ENCODE measurements around the gene SELPLG. TPM values are rescaled to one million over a fixed set of nuclear protein-coding genes. Genes with fewer than 3 reads are reported as not detected.

SELPLG gene
- 2.0 TPM for polyA plus RNA-seq (2013, experiment 1 of 2)
- 2.2 TPM for polyA plus RNA-seq (2013, experiment 2 of 2)

GRCh38 chr12:108633534-108634248, at the start of gene SELPLG:
SELPLG (minus strand) TSS chr12:108633894; CDS start chr12:108624307, 9,587 bp downstream.
- H2BK12ac ChIP-seq (ENCODE audit: low read length in 2 of 2): peak within 1 kb of the TSS; percentile 59 to 91
- peak within 1 kb of the TSS; percentile 51 for H2BK120ac ChIP-seq (ENCODE audit: low read depth, low read length)
- H3K36me3 ChIP-seq (ENCODE audit: control insufficient read depth in 1 of 2, insufficient read depth in 2 of 2, low read depth in 1 of 2, low read length in 2 of 2): peaks cover 0 to 3% of the 10 kb centered on the region in 2 experiments

GRCh38 chr12:108681317-108681716, 47.6 kb upstream of the SELPLG start:
- Histone ChIP-seq H3K4me1 (ENCODE audit: control insufficient read depth, insufficient read depth, low read depth, low read length) (peaks cover 4% of the 10 kb centered on the region), H3K9ac (ENCODE audit: low read length) (no peak overlapping the region), H3K4me3 (ENCODE audit: insufficient read depth in 1 of 2, low read depth in 1 of 2, low read length in 2 of 2) (no peak overlapping the region), H3K4ac (ENCODE audit: low read depth in 1 of 2, low read length in 2 of 2) (no peak overlapping the region), H2BK12ac (ENCODE audit: low read length in 2 of 2) (no peak overlapping the region), H3K9me3 (ENCODE audit: control insufficient read depth, low read length) (no peaks in the 10 kb centered on the region), H2BK120ac (ENCODE audit: low read depth, low read length) (no peak overlapping the region), H3K14ac (ENCODE audit: low read length in 2 of 2) (no peak overlapping the region), H4K91ac (ENCODE audit: low read length) (no peak overlapping the region), H2AFZ (ENCODE audit: low read depth, low read length) (no peak overlapping the region), H3K4me2 (ENCODE audit: low read length, poor library complexity, severe bottlenecking) (no peak overlapping the region), H3K79me1 (replicated peaks; ENCODE audit: low read length, poor library complexity, severe bottlenecking) (no peaks in the 10 kb centered on the region), H3K27ac (ENCODE audit: low read length, poor library complexity, severe bottlenecking) (no peak overlapping the region), H2BK15ac (ENCODE audit: low read depth, poor library complexity, severe bottlenecking) (no peak overlapping the region), H4K8ac (ENCODE audit: low read length) (no peak overlapping the region), H2BK5ac (ENCODE audit: low read depth, low read length, poor library complexity, severe bottlenecking) (no peak overlapping the region), H3K18ac (ENCODE audit: low read depth in 1 of 2, low read length in 2 of 2) (no peak overlapping the region), H2AK5ac (ENCODE audit: low read length, severe bottlenecking) (no peak overlapping the region), H3K27me3 (ENCODE audit: control insufficient read depth in 1 of 2, insufficient read depth in 1 of 2, low read length in 2 of 2) (no peaks in the 10 kb centered on the region), H3K23ac (ENCODE audit: low read length in 2 of 2) (no peak overlapping the region), H3K36me3 (ENCODE audit: control insufficient read depth in 1 of 2, insufficient read depth in 2 of 2, low read depth in 1 of 2, low read length in 2 of 2) (peaks cover 9 to 24% of the 10 kb centered on the region in 2 experiments)
- WGBS: no CpG with 5 or more reads among the region's 1 CpG
- no peak for DNase-seq

More at GRCh38 chr12:108633534-108634248, at the start of gene SELPLG:
- Histone ChIP-seq H3K14ac (ENCODE audit: low read length in 2 of 2) (peak within 1 kb of the TSS in 1 of 2 experiments; percentile 61), H3K4me2 (ENCODE audit: low read length, poor library complexity, severe bottlenecking) (no peak within 1 kb of the TSS), H3K9me3 (ENCODE audit: control insufficient read depth, low read length) (no peaks in the 10 kb centered on the region), H3K4me1 (ENCODE audit: control insufficient read depth, insufficient read depth, low read depth, low read length) (peaks cover 56% of the 10 kb centered on the region), H2AFZ (ENCODE audit: low read depth, low read length) (no peak within 1 kb of the TSS), H4K91ac (ENCODE audit: low read length) (peak within 1 kb of the TSS; percentile 90), H3K4me3 (ENCODE audit: insufficient read depth in 1 of 2, low read depth in 1 of 2, low read length in 2 of 2) (no peak within 1 kb of the TSS), H3K23ac (ENCODE audit: low read length in 2 of 2) (no peak within 1 kb of the TSS), H3K4ac (ENCODE audit: low read depth in 1 of 2, low read length in 2 of 2) (peak within 1 kb of the TSS in 1 of 2 experiments; percentile 79), H3K9ac (ENCODE audit: low read length) (peak within 1 kb of the TSS; percentile 31), H2BK5ac (ENCODE audit: low read depth, low read length, poor library complexity, severe bottlenecking) (no peak within 1 kb of the TSS), H4K8ac (ENCODE audit: low read length) (peak within 1 kb of the TSS; percentile 61), H3K27me3 (ENCODE audit: control insufficient read depth in 1 of 2, insufficient read depth in 1 of 2, low read length in 2 of 2) (no peaks in the 10 kb centered on the region), H3K79me1 (replicated peaks; ENCODE audit: low read length, poor library complexity, severe bottlenecking) (no peaks in the 10 kb centered on the region), H3K18ac (ENCODE audit: low read depth in 1 of 2, low read length in 2 of 2) (peak within 1 kb of the TSS; percentile 72 to 88), H2BK15ac (ENCODE audit: low read depth, poor library complexity, severe bottlenecking) (peak within 1 kb of the TSS; percentile 77), H2AK5ac (ENCODE audit: low read length, severe bottlenecking) (peak within 1 kb of the TSS; percentile 23), H3K27ac (ENCODE audit: low read length, poor library complexity, severe bottlenecking) (no peak within 1 kb of the TSS)
- WGBS: 91% methylated on average over 14 of the region's 14 CpGs
- DNase-seq: no peak

- H3K14ac ChIP-seq (ENCODE audit: low read length in 2 of 2): no peak overlapping the region
- H2AK5ac ChIP-seq (ENCODE audit: low read length, severe bottlenecking): no peak overlapping the region
- no peak overlapping the region for H3K23ac ChIP-seq (ENCODE audit: low read length in 2 of 2)
- H3K4me2 ChIP-seq (ENCODE audit: low read length, poor library complexity, severe bottlenecking): no peak overlapping the region
- no peak overlapping the region for H3K4me3 ChIP-seq (ENCODE audit: insufficient read depth in 1 of 2, low read depth in 1 of 2, low read length in 2 of 2)
- 100% methylated on average over 1 of the region's 1 CpG for WGBS
- H4K91ac ChIP-seq (ENCODE audit: low read length): no peak overlapping the region
- DNase-seq: no peak
- no peak overlapping the region for H2BK120ac ChIP-seq (ENCODE audit: low read depth, low read length)
- no peak overlapping the region for H2BK15ac ChIP-seq (ENCODE audit: low read depth, poor library complexity, severe bottlenecking)
- H2BK12ac ChIP-seq (ENCODE audit: low read length in 2 of 2): no peak overlapping the region
- no peaks in the 10 kb centered on the region for H3K79me1 ChIP-seq (replicated peaks; ENCODE audit: low read length, poor library complexity, severe bottlenecking)
- H3K36me3 ChIP-seq (ENCODE audit: control insufficient read depth in 1 of 2, insufficient read depth in 2 of 2, low read depth in 1 of 2, low read length in 2 of 2): peaks cover 10 to 41% of the 10 kb centered on the region in 2 experiments
- no peak overlapping the region for H4K8ac ChIP-seq (ENCODE audit: low read length)
- peaks cover 4% of the 10 kb centered on the region for H3K4me1 ChIP-seq (ENCODE audit: control insufficient read depth, insufficient read depth, low read depth, low read length)
- H3K9ac ChIP-seq (ENCODE audit: low read length): no peak overlapping the region
- no peak overlapping the region for H2BK5ac ChIP-seq (ENCODE audit: low read depth, low read length, poor library complexity, severe bottlenecking)
- H3K27me3 ChIP-seq (ENCODE audit: control insufficient read depth in 1 of 2, insufficient read depth in 1 of 2, low read length in 2 of 2): no peaks in the 10 kb centered on the region
- no peak overlapping the region for H3K18ac ChIP-seq (ENCODE audit: low read depth in 1 of 2, low read length in 2 of 2)
- H3K9me3 ChIP-seq (ENCODE audit: control insufficient read depth, low read length): no peaks in the 10 kb centered on the region
- H3K4ac ChIP-seq (ENCODE audit: low read depth in 1 of 2, low read length in 2 of 2): no peak overlapping the region
- H3K27ac ChIP-seq (ENCODE audit: low read length, poor library complexity, severe bottlenecking): no peak overlapping the region
- H2AFZ ChIP-seq (ENCODE audit: low read depth, low read length): no peak overlapping the region
Observed at GRCh38 chr12:108679106-108679681, 45.5 kb upstream of the SELPLG start.

- 92% methylated on average over 9 of the region's 9 CpGs for WGBS
- no peak for DNase-seq
- Histone ChIP-seq H2BK15ac (ENCODE audit: low read depth, poor library complexity, severe bottlenecking) (no peak overlapping the region), H3K27ac (ENCODE audit: low read length, poor library complexity, severe bottlenecking) (no peak overlapping the region), H3K4me3 (ENCODE audit: insufficient read depth in 1 of 2, low read depth in 1 of 2, low read length in 2 of 2) (no peak overlapping the region), H3K4me2 (ENCODE audit: low read length, poor library complexity, severe bottlenecking) (no peak overlapping the region), H3K14ac (ENCODE audit: low read length in 2 of 2) (no peak overlapping the region), H2BK120ac (ENCODE audit: low read depth, low read length) (no peak overlapping the region), H2BK12ac (ENCODE audit: low read length in 2 of 2) (no peak overlapping the region), H4K91ac (ENCODE audit: low read length) (no peak overlapping the region), H3K79me1 (replicated peaks; ENCODE audit: low read length, poor library complexity, severe bottlenecking) (no peaks in the 10 kb centered on the region), H3K4ac (ENCODE audit: low read depth in 1 of 2, low read length in 2 of 2) (no peak overlapping the region), H3K9ac (ENCODE audit: low read length) (no peak overlapping the region), H2AFZ (ENCODE audit: low read depth, low read length) (no peak overlapping the region), H2AK5ac (ENCODE audit: low read length, severe bottlenecking) (no peak overlapping the region), H3K18ac (ENCODE audit: low read depth in 1 of 2, low read length in 2 of 2) (no peak overlapping the region), H3K9me3 (ENCODE audit: control insufficient read depth, low read length) (no peaks in the 10 kb centered on the region), H2BK5ac (ENCODE audit: low read depth, low read length, poor library complexity, severe bottlenecking) (no peak overlapping the region), H3K27me3 (ENCODE audit: control insufficient read depth in 1 of 2, insufficient read depth in 1 of 2, low read length in 2 of 2) (no peaks in the 10 kb centered on the region), H3K36me3 (ENCODE audit: control insufficient read depth in 1 of 2, insufficient read depth in 2 of 2, low read depth in 1 of 2, low read length in 2 of 2) (peaks cover 12 to 49% of the 10 kb centered on the region in 2 experiments), H3K23ac (ENCODE audit: low read length in 2 of 2) (no peak overlapping the region), H3K4me1 (ENCODE audit: control insufficient read depth, insufficient read depth, low read depth, low read length) (peaks cover 4% of the 10 kb centered on the region), H4K8ac (ENCODE audit: low read length) (no peak overlapping the region)
Observed at GRCh38 chr12:108678104-108678730, 44.5 kb upstream of the SELPLG start.
